GM12801 (cell line): Measurements from ENCODE around the gene TENM4.

Experiments
- TF ChIP-seq, protein P1 (sequence below): IDR thresholded peaks from one replicate; pipeline ENCODE4 v1.5.1; 2011; ENCODE audit warnings: control low read depth; ENCODE audit not compliant: insufficient read length; ENCODE audit errors: extremely low read depth

The TENM4 gene

GRCh38 chr11:79042824-79043223 is 398.0 kb downstream of the TENM4 start:
- TF ChIP-seq, protein P1, sequence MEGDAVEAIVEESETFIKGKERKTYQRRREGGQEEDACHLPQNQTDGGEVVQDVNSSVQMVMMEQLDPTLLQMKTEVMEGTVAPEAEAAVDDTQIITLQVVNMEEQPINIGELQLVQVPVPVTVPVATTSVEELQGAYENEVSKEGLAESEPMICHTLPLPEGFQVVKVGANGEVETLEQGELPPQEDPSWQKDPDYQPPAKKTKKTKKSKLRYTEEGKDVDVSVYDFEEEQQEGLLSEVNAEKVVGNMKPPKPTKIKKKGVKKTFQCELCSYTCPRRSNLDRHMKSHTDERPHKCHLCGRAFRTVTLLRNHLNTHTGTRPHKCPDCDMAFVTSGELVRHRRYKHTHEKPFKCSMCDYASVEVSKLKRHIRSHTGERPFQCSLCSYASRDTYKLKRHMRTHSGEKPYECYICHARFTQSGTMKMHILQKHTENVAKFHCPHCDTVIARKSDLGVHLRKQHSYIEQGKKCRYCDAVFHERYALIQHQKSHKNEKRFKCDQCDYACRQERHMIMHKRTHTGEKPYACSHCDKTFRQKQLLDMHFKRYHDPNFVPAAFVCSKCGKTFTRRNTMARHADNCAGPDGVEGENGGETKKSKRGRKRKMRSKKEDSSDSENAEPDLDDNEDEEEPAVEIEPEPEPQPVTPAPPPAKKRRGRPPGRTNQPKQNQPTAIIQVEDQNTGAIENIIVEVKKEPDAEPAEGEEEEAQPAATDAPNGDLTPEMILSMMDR, result no peak

DNA sequence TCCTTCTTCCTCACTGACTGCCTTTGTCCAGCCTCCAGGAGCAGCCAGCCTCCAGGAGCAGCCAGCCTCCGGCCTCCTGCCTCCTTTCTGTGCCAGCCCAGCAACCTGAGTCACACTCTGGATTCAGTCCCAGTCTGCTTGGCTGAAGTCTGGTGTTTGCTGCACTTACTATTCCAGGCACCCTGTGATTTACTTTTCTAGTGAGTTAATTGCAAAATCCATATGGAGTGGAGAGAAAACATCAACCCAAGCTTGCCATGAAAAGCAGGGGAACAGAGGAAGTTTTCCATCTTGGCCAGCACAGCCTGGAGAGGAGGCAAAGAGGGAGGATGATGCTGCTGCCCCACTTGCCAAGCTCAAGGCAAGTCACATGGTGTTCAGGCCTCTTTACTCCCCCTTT is 400.5 kb downstream of the TENM4 start:
- TF ChIP-seq, protein P1, result no peak

DNA sequence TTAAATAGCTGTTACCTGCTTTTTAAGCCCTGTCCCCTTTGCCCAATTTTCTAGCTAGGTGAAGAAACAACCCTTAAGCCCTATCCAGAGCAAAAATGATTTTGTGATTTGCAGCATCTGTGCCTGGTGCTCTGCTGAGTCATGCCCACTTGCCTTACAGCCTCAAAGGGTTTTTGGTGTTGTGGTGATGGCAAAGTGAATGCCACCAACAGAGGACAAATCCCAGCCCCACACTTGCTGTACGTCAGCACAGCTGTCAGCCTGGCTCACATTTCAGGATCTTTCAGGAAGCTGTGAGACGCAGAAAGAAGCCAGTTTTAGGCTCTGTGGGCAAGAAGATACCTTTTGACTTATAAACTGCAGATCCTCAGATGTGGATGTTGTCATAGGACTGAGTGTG is 401.7 kb downstream of the TENM4 start:
- TF ChIP-seq, protein P1, result no peak

DNA sequence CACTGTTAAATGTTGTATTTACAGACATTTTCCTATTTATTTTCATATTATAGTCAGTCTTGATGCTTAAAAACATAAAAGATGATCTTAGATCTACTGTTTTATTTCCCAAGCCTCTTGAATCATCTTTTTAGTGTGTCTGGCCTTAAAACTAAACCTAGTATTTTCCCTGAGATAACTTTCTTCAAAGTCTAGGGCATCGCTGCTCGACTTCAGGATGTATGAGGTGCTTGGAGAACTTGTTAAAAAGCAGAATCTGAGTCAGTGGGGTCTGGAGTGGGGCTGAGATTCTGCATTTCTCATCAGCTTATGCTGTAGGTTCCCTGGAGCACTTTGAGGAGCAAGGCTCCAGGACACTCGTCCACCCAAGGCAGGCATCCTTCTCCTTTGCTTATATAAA is 404.9 kb downstream of the TENM4 start:
- TF ChIP-seq, protein P1, result no peak

DNA sequence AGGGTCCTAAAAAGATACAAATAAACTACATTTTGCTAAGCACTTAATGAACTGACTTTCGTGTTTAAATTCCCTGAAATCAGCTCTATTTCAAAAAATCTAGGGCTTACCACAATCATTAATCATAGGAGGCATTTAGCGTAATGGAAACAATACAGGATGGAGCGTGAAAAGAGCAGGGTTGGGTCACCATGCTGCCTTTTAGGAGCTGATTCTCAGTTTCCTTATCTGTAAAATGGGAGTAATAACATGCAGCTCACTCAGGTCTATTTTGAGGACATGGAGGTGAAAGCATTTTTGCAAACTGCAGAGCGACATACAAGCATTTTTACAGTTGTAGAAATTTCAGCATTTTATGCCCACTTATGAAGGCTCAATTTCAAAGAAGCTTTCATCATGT is 407.0 kb downstream of the TENM4 start:
- TF ChIP-seq, protein P1, result no peak

- TF ChIP-seq, protein P1, result no peak
These were observed 410.4 kb downstream of the TENM4 start for GRCh38 chr11:79030448-79030847.

DNA sequence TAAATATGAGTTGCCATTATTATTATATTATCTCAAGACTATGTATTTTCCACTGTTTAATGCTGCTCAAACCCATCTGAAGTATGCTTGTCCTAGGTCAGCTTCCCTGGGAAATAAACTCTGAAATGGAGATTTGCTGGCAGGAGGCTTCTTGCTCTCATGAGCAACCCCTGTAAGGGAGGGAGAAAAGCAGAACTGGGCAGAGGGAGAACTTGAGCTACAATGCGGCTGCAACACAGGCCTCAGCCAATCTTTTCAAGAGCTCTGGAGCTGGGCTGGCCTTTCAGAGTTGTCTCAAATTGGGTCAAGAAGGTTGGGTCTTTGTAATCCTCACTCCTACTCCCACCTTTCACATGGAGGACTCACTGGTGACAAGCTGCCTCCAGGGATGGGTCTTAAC is 412.6 kb downstream of the TENM4 start:
- TF ChIP-seq, protein P1, result no peak
